SU-DHL-6 (cell line): ENCODE data around the gene RWDD1.

ENCODE experiments used
- H2AFZ ChIP-seq: fragments of 200-600 bp; sonication (generic); 2 replicates; pipeline ENCODE4 v1.6.1; 2014; ENCODE audit warnings: low read depth, mild to moderate bottlenecking, moderate library complexity, mixed read lengths, antibody characterized with exemption, low read length; ENCODE audit not compliant: severe bottlenecking
- H3F3A ChIP-seq: fragments of 200-600 bp; shearing (Covaris generic); 2 replicates; pipeline ENCODE4 v1.6.0; 2016; ENCODE audit warnings: antibody characterized with exemption, mild to moderate bottlenecking; ENCODE audit not compliant: insufficient read depth
- H3K27ac ChIP-seq: fragments of 200-600 bp; sonication (generic); 2 replicates; pipeline ENCODE4 v1.5.1; 2016; ENCODE audit warnings: low read depth, mild to moderate bottlenecking, low read length, moderate library complexity, mixed read lengths
- H3K27me3 ChIP-seq: fragments of 200-600 bp; sonication (generic), shearing (Covaris generic); 2 replicates; pipeline ENCODE4 v1.6.0; 2014; ENCODE audit warnings: mild to moderate bottlenecking, low read length
- H3K36me3 ChIP-seq: fragments of 200-600 bp; sonication (generic); 2 replicates; pipeline ENCODE4 v1.6.1; 2014; ENCODE audit warnings: mild to moderate bottlenecking, low read length, mixed read lengths
- H3K4me2 ChIP-seq: fragments of 300-600, 200-600 bp; shearing (Covaris generic), sonication (generic); 2 replicates; pipeline ENCODE4 v1.6.0; 2014; ENCODE audit warnings: low read length, low read depth, mild to moderate bottlenecking; ENCODE audit not compliant: poor library complexity, severe bottlenecking
- H3K4me3 ChIP-seq: fragments of 200-600 bp; sonication (generic); 2 replicates; pipeline ENCODE4 v1.5.1; 2014; ENCODE audit warnings: antibody characterized with exemption, low read length, mild to moderate bottlenecking, mixed read lengths; ENCODE audit not compliant: insufficient read depth, poor library complexity, severe bottlenecking
- H3K79me2 ChIP-seq: fragments of 200-600 bp; sonication (generic); 2 replicates; pipeline ENCODE4 v1.6.1; 2014; ENCODE audit warnings: mild to moderate bottlenecking, low read length, moderate library complexity; ENCODE audit not compliant: insufficient read depth
- H3K9ac ChIP-seq: fragments of 200-600 bp; sonication (generic); 2 replicates; pipeline ENCODE4 v1.7.0; 2014; ENCODE audit warnings: mild to moderate bottlenecking, low read length
- H3K9me2 ChIP-seq: fragments of 200-600 bp; sonication (generic); replicated peaks from 2 replicates; pipeline ENCODE4 v1.6.1; 2014; ENCODE audit warnings: low read length; ENCODE audit not compliant: insufficient read depth
- H3K9me3 ChIP-seq: fragments of 200-600 bp; sonication (generic); 2 replicates; pipeline ENCODE4 v1.6.1; 2014; ENCODE audit warnings: low read length, mixed read lengths; ENCODE audit not compliant: insufficient read depth
- H4K20me1 ChIP-seq: fragments of 200-600 bp; sonication (generic); 2 replicates; pipeline ENCODE4 v1.6.1; 2014; ENCODE audit warnings: low read depth, mild to moderate bottlenecking, antibody characterized with exemption, low read length, moderate library complexity, mixed read lengths
- EZH2phosphoT487 ChIP-seq: fragments of 200-600 bp; sonication (generic), shearing (Covaris generic); conservative IDR thresholded peaks from 2 replicates; pipeline ENCODE4 v1.6.1; 2018; ENCODE audit warnings: mild to moderate bottlenecking, antibody characterized with exemption, low read length, moderate library complexity, mixed read lengths
- TF ChIP-seq, protein P1 (sequence below): fragments of 200-600 bp; sonication (generic); IDR thresholded peaks from one replicate; pipeline ENCODE4 v1.5.1; 2017; ENCODE audit warnings: antibody characterized with exemption, mild to moderate bottlenecking, low read length, moderate library complexity; ENCODE audit not compliant: insufficient read depth, poor library complexity, severe bottlenecking

Gene RWDD1

GRCh38 chr6:116571683-116572000, 338 bp downstream of the RWDD1 start:
- peak overlapping the region; percentile 82 for H3K4me3 ChIP-seq
- peak overlapping the region; percentile 87 for H3K4me2 ChIP-seq
- no peaks in the 10 kb centered on the region for H3K9me2 ChIP-seq
- H3K9ac ChIP-seq: peak overlapping the region; percentile 75
- no peaks in the 10 kb centered on the region for H3K9me3 ChIP-seq
- peak overlapping the region; percentile 65 for H2AFZ ChIP-seq
- no peak for TF ChIP-seq EZH2phosphoT487
- TF ChIP-seq, protein P1, sequence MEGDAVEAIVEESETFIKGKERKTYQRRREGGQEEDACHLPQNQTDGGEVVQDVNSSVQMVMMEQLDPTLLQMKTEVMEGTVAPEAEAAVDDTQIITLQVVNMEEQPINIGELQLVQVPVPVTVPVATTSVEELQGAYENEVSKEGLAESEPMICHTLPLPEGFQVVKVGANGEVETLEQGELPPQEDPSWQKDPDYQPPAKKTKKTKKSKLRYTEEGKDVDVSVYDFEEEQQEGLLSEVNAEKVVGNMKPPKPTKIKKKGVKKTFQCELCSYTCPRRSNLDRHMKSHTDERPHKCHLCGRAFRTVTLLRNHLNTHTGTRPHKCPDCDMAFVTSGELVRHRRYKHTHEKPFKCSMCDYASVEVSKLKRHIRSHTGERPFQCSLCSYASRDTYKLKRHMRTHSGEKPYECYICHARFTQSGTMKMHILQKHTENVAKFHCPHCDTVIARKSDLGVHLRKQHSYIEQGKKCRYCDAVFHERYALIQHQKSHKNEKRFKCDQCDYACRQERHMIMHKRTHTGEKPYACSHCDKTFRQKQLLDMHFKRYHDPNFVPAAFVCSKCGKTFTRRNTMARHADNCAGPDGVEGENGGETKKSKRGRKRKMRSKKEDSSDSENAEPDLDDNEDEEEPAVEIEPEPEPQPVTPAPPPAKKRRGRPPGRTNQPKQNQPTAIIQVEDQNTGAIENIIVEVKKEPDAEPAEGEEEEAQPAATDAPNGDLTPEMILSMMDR: no peak
- peaks cover 4% of the 10 kb centered on the region; the same call in 1 of the 2 replicates for H3F3A ChIP-seq
- H4K20me1 ChIP-seq: no peaks in the 10 kb centered on the region
- peak overlapping the region; percentile 78 for H3K27ac ChIP-seq
- H3K79me2 ChIP-seq: peaks cover 42% of the 10 kb centered on the region
- no peaks in the 10 kb centered on the region for H3K27me3 ChIP-seq
- no peaks in the 10 kb centered on the region; the same call in 1 of the 2 replicates for H3K36me3 ChIP-seq

GRCh38 chr6:116572162-116572561, 858 bp downstream of the RWDD1 start:
- Histone ChIP-seq H3K27me3 (no peaks in the 10 kb centered on the region), H3K4me2 (peak overlapping the region; percentile 87), H3F3A (peaks cover 4% of the 10 kb centered on the region; the same call in 1 of the 2 replicates), H3K4me3 (peak overlapping the region; percentile 82), H4K20me1 (no peaks in the 10 kb centered on the region), H3K9me2 (no peaks in the 10 kb centered on the region), H3K27ac (peak overlapping the region; percentile 78), H3K79me2 (peaks cover 45% of the 10 kb centered on the region), H3K9ac (peak overlapping the region; percentile 75), H3K9me3 (no peaks in the 10 kb centered on the region), H3K36me3 (no peaks in the 10 kb centered on the region; the same call in 1 of the 2 replicates), H2AFZ (peak overlapping the region; percentile 65)
- TF ChIP-seq, protein P1: no peak
- no peak for TF ChIP-seq EZH2phosphoT487

DNA sequence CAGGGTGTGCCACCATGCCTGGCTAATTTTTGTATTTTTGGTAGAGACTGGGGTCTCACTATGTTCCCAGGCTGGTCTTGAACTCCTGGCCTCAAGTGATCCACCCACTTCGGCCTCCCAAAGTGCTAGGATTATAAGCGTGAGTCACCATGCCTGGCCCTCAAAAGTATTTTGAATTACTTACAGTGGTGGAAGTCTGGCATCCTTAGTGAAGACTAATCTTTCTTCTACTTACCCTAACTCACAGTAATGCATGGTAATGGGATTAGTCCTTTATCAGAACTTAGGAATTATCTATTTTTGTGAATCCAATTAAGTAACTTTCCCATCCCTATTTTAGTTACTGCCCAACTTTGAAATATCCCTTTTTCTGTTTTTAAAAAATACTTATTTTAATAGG, 3.9 kb downstream of the RWDD1 start:
- peaks cover 4% of the 10 kb centered on the region; the same call in 1 of the 2 replicates for H3K36me3 ChIP-seq
- H3K9me2 ChIP-seq: no peaks in the 10 kb centered on the region
- TF ChIP-seq, protein P1: no peak
- no peak for TF ChIP-seq EZH2phosphoT487
- H4K20me1 ChIP-seq: no peaks in the 10 kb centered on the region
- H3K9ac ChIP-seq: no peak overlapping the region
- H3K9me3 ChIP-seq: no peaks in the 10 kb centered on the region
- no peak overlapping the region for H3K4me3 ChIP-seq
- H3K4me2 ChIP-seq: no peak overlapping the region
- peaks cover 8% of the 10 kb centered on the region for H3F3A ChIP-seq
- H3K27ac ChIP-seq: no peak overlapping the region
- no peak overlapping the region for H2AFZ ChIP-seq
- peaks cover 67% of the 10 kb centered on the region for H3K79me2 ChIP-seq
- no peaks in the 10 kb centered on the region for H3K27me3 ChIP-seq
